HepG2 (cell line): Measurements from ENCODE around the gene SYNM. TPM values are rescaled to one million over a fixed set of nuclear protein-coding genes. Genes with fewer than 3 reads are reported as not detected.

Experiments
- ATAC-seq: fragments of 200-7000 bp; cut with Tn5 transposase; 3 replicates; pipeline ENCODE4 v1.9.1; 2020; ENCODE audit warnings: mild to moderate bottlenecking, moderate library complexity
- BruUV-seq: library from RNA; stranded (reverse); fragments of 400-500 nt; replicated peaks from 2 replicates; lab custom pipeline; 2021; lab: Mats Ljungman, UMichigan
- CTCF ChIA-PET: fragments of 300-600 bp; formaldehyde crosslinking; extraction: SDS; loops from one replicate; lab custom pipeline; 2021; ENCODE audit warnings: low total read pairs, inconsistent platforms, low intra/inter-chr PET ratio; lab: Yijun Ruan, JAX
- POLR2A ChIA-PET: fragments of 350-600 bp; sonication (Branson Sonifier 250); formaldehyde crosslinking; loops from one replicate; lab custom pipeline; 2020; ENCODE audit warnings: antibody characterized with exemption, inconsistent platforms; lab: Yijun Ruan, JAX
- DNase-seq: peaks from one replicate; pipeline ENCODE4 v3.0.0-alpha.2; 2015; ENCODE audit warnings: low spot score
- FAIRE-seq: peaks from 3 replicates; lab custom pipeline; 2011; peaks lifted over from hg19 to GRCh38; lab: Jason Lieb, UNC
- H2AFZ ChIP-seq: one replicate; pipeline ENCODE4 v1.6.1; 2011; ENCODE audit warnings: low read length, inconsistent platforms
- H3K27ac ChIP-seq: fragments of 300-600 bp; 3 replicates; pipeline ENCODE4 v1.8.0; 2011; ENCODE audit warnings: mixed run types, mild to moderate bottlenecking, mixed read lengths, low read length, inconsistent platforms; ENCODE audit not compliant: insufficient read depth; ENCODE audit errors: extremely low read length
- H3K27me3 ChIP-seq, 2 experiments: fragments of 200-600 bp in 1 of 2; 2 replicates in 1 of 2; 3 replicates in 1 of 2; pipeline versions ENCODE4 v1.6.0 to v1.8.0; 2011; ENCODE audit warnings: low read length in 2 of 2, mild to moderate bottlenecking in 2 of 2, moderate library complexity in 2 of 2, inconsistent platforms in 1 of 2; ENCODE audit not compliant: insufficient read depth in 2 of 2, control insufficient read depth in 1 of 2
- H3K36me3 ChIP-seq, 2 experiments: fragments of 200-600 bp in 1 of 2; replicated peaks in 1 of 2; 2 replicates in 1 of 2; 3 replicates in 1 of 2; pipeline versions ENCODE4 v1.5.1 to v1.8.0; 2011; ENCODE audit warnings: low read length in 2 of 2, inconsistent platforms in 1 of 2; ENCODE audit not compliant: insufficient read depth in 2 of 2, control insufficient read depth in 1 of 2
- H3K4me1 ChIP-seq: 2 replicates; pipeline ENCODE4 v1.5.1; 2012; ENCODE audit warnings: low read length, inconsistent platforms; ENCODE audit not compliant: insufficient read depth
- H3K4me2 ChIP-seq: 2 replicates; pipeline ENCODE4 v1.6.0; 2011; ENCODE audit warnings: low read depth, low read length, inconsistent platforms
- H3K4me3 ChIP-seq, 3 experiments: fragments of 200-600 bp in 1 of 3; sonication (generic), shearing (Covaris generic) in 1 of 3; replicated peaks in 1 of 3; 2 replicates each; pipeline ENCODE4 v1.5.1; 2011 to 2016; ENCODE audit warnings: low read length in 3 of 3, inconsistent platforms in 2 of 3, low read depth in 2 of 3, mild to moderate bottlenecking in 2 of 3, control low read depth in 1 of 3, mixed read lengths in 1 of 3; ENCODE audit not compliant: insufficient read depth in 1 of 3
- H3K79me2 ChIP-seq: one replicate; pipeline ENCODE4 v1.6.1; 2011; ENCODE audit warnings: low read length, inconsistent platforms; ENCODE audit not compliant: insufficient read depth
- H3K9ac ChIP-seq: 2 replicates; pipeline ENCODE4 v1.6.0; 2011; ENCODE audit warnings: mild to moderate bottlenecking, low read depth, low read length, inconsistent platforms; ENCODE audit not compliant: insufficient read depth
- H3K9me3 ChIP-seq: 2 replicates; pipeline ENCODE4 v1.5.1; 2012; ENCODE audit warnings: mild to moderate bottlenecking, low read length
- H4K20me1 ChIP-seq: 2 replicates; pipeline ENCODE4 v1.6.0; 2011; ENCODE audit warnings: inconsistent platforms, mild to moderate bottlenecking, low read length, moderate library complexity; ENCODE audit not compliant: insufficient read depth
- DMAP1 ChIP-seq: IDR thresholded peaks from 2 replicates; pipeline ENCODE4 v1.6.1; 2016
- ZNF891 ChIP-seq: sonication (generic); formaldehyde crosslinking; IDR thresholded peaks from 2 replicates; pipeline ENCODE4 v1.5.0; 2020; ENCODE audit warnings: mild to moderate bottlenecking, missing genetic modification reagents
- ZSCAN5A ChIP-seq: sonication (generic); formaldehyde crosslinking; IDR thresholded peaks from 2 replicates; pipeline ENCODE4 v1.8.0; 2022; ENCODE audit warnings: mild to moderate bottlenecking, missing genetic modification reagents, borderline replicate concordance
- WGBS: methylation state at CpG from one replicate; pipeline ENCODE4 v1.1.6; 2017; ENCODE audit warnings: low lambda C conversion rate; 5-methylcytosine and 5-hydroxymethylcytosine counted together
- in situ Hi-C: cut with HindIII; loops from 2 replicates; pipeline ENCODE4 v1.10.0; 2017; ENCODE audit warnings: low pct_unique_long_range_greater_than_20kb; ENCODE audit not compliant: extremely low pct_ligation_motif_present
- intact Hi-C: fragments of 100-400 bp; cut with micrococcal nuclease; formaldehyde crosslinking; loops from one replicate; pipeline ENCODE4 v1.10.0; 2022; ENCODE audit not compliant: unreplicated experiment
- polyA plus RNA-seq, 8 experiments: library from polyadenylated mRNA; depleted of rRNA in 3 of 8; stranded (reverse) in 7 of 8; unstranded in 1 of 8; fragments of >200 nt; fragmentation: Illumina TruSeq in 4 of 8; extraction: Trizol in 4 of 8; gene quantifications; 2 replicates each; pipeline versions ENCODE4 v1.2.1 to v1.2.3, GENCODE V29; 2011 to 2016; ENCODE audit warnings: low read depth in 4 of 8, missing spikeins in 1 of 8, mixed read lengths in 1 of 8; ENCODE audit not compliant: insufficient read depth in 1 of 8
- total RNA-seq, 5 experiments: library from RNA; depleted of rRNA; stranded (reverse); fragments of >200 nt; fragmentation: Illumina TruSeq; extraction: Trizol; gene quantifications; 2 replicates each; pipeline ENCODE4 v1.2.3, GENCODE V29; 2016; ENCODE audit warnings: low read depth in 1 of 5

The SYNM gene
- total and polyA plus RNA-seq, 2 of the 13 experiments (the other 11 are each of a cell fraction or from before 2014, with no cell fraction given) = 1.1 to 3.7 TPM

GRCh38 chr15:99122831-99123712 is 18.2 kb downstream of the SYNM start:
- ChIA-PET CTCF (no interaction called here), POLR2A (interaction anchor here (0.8 kb wide), 1 partner anchor 314 kb away, joined by 3 read pairs; no protein-coding TSS in a partner anchor)
- Histone ChIP-seq H3K27me3 (no peaks in the 10 kb centered on the region), H3K9me3 (no peaks in the 10 kb centered on the region), H3K79me2 (no peaks in the 10 kb centered on the region)
- TF ChIP-seq DMAP1 = no peak
- TF ChIP-seq ZNF891 (CRISPR knock-in tag) = 0 out of 2 replicates have a peak, but pooled peaks have one; percentile 58
- no peak for TF ChIP-seq ZSCAN5A (CRISPR knock-in tag)
- TF ChIP-seq, all 625 proteins: peak for 1
- Histone ChIP-seq H4K20me1 (no peaks in the 10 kb centered on the region), H3K4me3 (no peak overlapping the region), H3K27ac (peak overlapping the region; percentile 59), H2AFZ (no peak overlapping the region), H3K36me3 (no peaks in the 10 kb centered on the region; a peak in 2 of 5 replicates), H3K4me1 (peaks cover 21% of the 10 kb centered on the region), H3K9ac (peak overlapping the region; percentile 8; the same call in 1 of the 2 replicates), H3K4me2 (peak overlapping the region; percentile 52)
- BruUV-seq = TSS peak; percentile 39
- FAIRE-seq = no peak
- no peak for ATAC-seq
- WGBS = 76% methylated on average over 22 of the region's 22 CpGs
- DNase-seq = no peak
- in situ Hi-C loops = no loop called here
- intact Hi-C loops = no loop called here
